Activated CD4-positive, CD25-positive, alpha-beta regulatory T cell treated with anti-CD3 and anti-CD28 coated beads, Interleukin-2, amount 50 U/mL, for 24 hours (primary cell): ENCODE data around the gene RBFOX2.
A peak's percentile ranks its signal among the peaks of the same experiment; 100 is the strongest.
"Not testable (repeated sequence)": the region's sequence is repeated elsewhere in the genome, so short reads cannot be mapped to it uniquely, and the experiment has no call there.

ENCODE experiments used
- ATAC-seq, 2 donors: fragments of 150-1000 bp; cut with Tn5 transposase; one replicate each; pipeline ENCODE4 v1.10.0; 2021; ENCODE audit warnings: mild to moderate bottlenecking in 1 of 2, moderate library complexity in 1 of 2

The RBFOX2 gene, protein sequence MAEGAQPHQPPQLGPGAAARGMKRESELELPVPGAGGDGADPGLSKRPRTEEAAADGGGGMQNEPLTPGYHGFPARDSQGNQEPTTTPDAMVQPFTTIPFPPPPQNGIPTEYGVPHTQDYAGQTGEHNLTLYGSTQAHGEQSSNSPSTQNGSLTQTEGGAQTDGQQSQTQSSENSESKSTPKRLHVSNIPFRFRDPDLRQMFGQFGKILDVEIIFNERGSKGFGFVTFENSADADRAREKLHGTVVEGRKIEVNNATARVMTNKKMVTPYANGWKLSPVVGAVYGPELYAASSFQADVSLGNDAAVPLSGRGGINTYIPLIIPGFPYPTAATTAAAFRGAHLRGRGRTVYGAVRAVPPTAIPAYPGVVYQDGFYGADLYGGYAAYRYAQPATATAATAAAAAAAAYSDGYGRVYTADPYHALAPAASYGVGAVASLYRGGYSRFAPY

GRCh38 chr22:36028646-36029405 is at the start of gene RBFOX2:
Gene RBFOX2, minus strand, starts transcription at chr22:36028824. Its CDS starts 399 bp downstream, at chr22:36028425.
- peak; percentile 87 for ATAC-seq

GRCh38 chr22:36077271-36077670 is 48.6 kb upstream of the RBFOX2 start:
- no peak for ATAC-seq

- no peak for ATAC-seq
These were observed 47.1 kb upstream of the RBFOX2 start for GRCh38 chr22:36075724-36076123.

DNA sequence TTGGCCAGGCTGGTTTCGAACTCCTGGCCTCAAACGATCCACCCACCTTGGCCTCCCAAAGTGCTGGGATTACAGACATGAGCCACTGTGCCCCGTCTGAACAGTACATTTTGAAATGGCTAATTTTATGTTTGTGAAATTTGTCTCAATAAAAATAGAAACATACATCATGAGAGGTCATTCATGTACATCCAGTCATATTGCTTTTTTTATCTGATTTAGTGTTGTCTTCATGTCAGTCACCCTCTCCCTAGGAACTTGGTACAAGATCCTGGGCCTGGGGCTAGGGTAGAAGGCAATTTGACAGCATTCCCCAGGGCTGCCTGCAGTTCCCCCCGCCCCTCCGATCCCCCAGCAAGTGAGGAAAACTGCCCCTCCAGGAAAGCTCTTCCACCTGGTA is 46.6 kb upstream of the RBFOX2 start:
- no peak for ATAC-seq

DNA sequence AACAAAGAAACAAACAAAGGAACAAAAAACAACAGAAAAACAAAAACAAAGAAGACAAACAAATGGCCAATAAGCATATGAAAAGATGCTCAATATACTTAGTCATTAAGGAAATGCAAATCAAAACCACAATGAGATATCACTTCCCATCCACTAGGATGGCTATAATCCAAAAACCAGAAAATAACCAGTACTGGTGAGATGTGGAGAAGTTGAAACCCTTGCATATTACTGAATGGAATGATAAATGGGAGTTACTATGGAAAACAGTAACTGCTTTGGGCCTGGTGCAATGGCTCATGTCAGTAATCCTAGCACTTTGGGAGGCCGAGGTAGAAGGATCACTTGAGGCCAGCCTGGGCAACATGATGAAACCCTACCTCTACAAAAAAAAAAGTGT is 44.9 kb upstream of the RBFOX2 start:
- no peak for ATAC-seq

- not testable (repeated sequence) for ATAC-seq
These were observed 42.0 kb upstream of the RBFOX2 start for GRCh38 chr22:36070645-36071044.

DNA sequence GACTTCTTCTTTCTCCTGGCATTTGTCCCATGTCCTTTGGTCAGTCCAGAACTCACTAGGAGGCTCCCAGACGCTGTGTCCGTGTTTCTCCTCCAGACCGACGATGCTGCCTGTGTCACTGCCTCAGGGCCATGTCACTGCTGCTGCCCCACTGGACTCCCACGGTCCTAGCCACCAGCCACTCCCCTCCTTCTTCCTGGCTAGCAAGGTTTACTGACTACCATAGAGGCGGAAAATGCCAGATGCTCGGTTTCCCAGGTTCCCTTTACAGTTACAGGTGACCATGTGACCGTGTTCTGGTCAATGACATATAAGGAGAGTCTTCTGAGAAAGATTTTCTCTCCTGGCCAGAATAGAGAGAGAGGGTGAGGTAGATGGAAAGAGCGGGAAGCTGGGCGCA is 40.7 kb upstream of the RBFOX2 start:
- ATAC-seq = no peak

DNA sequence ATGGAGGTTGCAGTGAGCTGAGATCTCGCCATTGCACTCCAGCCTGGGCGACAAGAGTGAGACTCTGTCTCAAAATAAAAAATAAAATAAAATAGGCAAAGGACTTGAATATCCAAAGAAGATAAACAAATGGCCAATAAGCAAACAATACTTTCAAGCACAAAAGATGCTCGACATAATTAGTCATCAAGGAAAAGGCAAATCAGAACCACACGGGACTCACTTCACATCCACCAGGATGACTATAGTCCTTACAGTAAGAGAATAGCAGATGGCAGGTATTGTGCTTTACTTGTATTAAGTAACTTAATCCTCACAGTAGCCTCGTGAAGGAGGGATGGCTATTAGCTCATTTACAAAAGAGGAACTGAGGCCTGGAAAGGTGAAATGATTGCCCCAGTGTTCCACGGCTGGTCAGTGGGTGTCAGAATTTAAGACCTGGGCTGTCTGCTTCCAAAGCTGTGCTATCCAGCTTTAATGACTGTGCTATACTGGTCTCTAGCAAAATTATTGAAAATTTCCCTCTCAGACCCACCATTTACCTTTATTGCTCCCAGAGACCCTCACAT is 40.2 kb upstream of the RBFOX2 start:
- no peak for ATAC-seq

GRCh38 chr22:36067235-36067558 is 38.6 kb upstream of the RBFOX2 start:
- no peak for ATAC-seq

DNA sequence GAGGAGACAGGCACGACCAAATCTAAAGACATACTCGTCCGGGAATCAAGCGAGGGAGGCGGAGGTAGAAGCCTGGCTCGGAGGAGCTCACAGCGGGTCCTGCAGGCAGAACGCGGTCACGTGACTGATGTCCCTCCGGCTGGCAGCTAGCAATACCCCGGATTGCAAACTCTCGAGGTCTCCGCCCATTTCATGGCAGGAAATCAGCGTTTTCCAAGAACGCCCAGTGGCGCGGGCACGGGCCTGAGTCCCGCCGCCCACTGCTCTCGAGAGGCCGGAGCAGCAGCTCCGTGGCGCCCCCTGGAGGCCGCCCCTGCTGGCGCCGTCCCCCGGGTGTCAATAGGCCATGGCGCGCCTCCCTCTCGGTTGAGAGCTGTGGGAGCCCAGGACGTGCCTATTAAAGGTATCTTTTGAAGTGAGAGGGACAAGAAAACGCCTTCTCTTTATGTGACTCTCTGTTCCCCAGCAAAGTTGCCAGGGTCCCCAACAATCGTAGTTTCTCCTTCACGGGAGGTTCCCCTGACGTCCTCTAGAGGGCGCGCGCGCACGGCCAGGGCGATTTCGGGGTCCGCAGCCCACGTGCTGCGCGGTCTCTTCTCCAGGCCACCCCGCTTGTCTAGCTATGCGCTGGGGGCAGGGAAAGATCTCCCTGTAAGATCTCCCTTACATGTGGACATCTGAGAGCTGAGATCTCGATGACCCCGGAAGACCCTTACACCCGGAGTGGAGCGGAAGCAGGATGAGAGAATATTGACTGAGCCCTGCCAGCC is 37.3 kb upstream of the RBFOX2 start:
- ATAC-seq = peak; percentile 57 to 72

DNA sequence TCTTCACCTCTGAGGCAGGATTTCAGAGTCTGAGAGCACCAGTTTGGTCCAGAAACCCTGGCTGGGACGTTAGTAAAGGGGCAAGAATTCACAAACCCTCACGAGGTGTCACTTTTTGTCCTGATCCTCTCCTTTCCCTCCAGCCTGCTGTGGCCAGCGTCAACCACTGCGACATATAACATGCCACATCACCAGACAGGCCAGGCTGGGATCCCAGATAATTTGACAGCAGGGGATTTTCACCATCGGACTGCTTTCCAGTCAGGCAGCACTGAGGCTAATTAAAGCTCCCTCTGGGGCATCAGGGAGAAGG is 36.8 kb upstream of the RBFOX2 start:
- no peak for ATAC-seq

GRCh38 chr22:36064358-36064757 is 35.7 kb upstream of the RBFOX2 start:
- no peak for ATAC-seq

DNA sequence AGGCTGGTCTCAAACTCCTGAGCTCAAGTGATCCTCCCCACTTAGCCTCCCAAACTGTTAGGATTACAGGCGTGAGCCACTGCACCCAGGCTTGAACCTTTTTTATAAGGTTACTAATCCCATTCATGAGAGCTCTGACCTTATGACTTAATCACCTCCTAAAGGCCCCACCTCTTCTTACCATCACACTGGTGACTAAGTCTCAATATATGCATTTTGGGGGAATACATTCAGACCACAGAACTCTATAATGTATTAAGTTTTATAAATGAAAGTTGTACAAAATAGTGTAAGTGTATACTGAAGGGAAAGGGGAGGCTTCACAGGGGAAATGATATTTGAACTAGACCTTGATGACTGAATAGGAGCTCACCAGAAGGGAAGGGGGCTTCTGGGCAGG is 28.4 kb upstream of the RBFOX2 start:
- ATAC-seq = no peak

- ATAC-seq = no peak
These were observed 27.0 kb upstream of the RBFOX2 start for GRCh38 chr22:36055376-36056295.

DNA sequence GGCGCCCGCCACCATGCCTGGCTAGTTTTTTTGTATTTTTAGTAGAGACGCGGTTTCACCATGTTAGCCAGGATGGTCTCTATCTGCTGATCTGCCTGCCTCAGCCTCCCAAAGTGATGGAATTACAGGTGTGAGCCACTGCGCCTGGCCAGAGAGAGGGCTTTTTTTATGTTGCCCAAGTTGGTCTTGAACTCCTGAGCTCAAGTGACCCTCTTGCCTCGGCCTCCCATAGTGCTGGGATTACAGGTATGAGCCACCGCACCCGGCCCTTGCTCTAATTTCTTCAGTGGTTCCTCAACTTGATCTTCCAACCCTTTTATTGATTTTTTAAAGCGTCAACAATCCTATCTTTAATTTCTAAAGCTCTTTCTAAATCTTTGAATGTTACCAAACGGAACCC is 25.8 kb upstream of the RBFOX2 start:
- not testable (repeated sequence) for ATAC-seq

GRCh38 chr22:36053242-36054147 is 24.9 kb upstream of the RBFOX2 start:
- ATAC-seq = no peak

GRCh38 chr22:36052505-36052941 is 23.9 kb upstream of the RBFOX2 start:
- peak; percentile 88 to 90 for ATAC-seq

DNA sequence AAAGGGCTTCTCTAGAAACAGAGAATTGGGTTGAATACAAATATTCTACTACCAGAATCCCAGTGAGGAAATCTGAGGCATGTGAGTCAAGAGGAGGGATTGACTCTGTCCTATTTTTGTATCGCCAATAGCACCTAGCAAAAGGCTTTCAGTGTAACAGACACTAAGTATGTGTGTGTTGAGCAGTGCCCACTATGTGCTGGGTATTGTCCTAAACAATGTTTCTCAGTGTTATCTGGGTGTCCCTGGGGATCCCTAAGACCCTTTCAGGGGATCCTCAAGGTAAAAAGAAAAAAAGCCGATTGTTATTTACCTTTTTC is 21.0 kb upstream of the RBFOX2 start:
- no peak for ATAC-seq

DNA sequence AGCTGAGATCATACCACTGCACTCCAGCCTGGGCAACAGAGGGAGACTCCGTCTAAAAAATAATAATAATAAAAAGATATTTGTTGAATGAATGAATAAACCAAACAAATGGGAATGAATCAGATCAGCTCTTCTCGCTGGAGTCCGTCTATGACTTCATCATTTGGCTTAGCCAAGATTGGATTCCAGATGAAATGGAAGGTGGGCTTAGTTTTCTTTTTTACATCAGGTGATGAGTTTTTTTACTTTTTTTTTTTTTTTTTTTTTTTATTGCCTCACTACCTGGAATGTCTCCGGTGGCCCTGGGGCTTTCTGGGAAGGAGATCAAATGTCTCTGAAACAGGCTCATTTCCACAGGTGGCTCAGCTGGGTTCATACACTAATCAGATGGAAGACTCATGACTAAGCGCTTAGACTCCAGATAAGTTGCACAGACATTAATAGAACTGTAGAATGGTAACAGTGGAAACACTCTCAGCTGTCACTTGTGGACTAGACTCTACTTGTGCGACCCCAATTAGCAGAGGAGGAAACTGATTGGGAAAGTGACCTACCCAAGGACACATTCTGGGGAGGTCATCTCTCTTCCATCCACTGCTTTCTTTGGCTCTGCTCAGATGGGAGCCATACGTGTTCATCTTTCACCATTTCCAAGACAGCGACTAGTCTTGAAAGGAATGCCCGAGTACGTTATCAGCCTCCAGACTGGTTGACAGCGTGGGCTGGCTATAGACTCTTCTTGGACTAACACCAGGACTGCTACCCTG is 20.5 kb upstream of the RBFOX2 start:
- ATAC-seq = no peak

DNA sequence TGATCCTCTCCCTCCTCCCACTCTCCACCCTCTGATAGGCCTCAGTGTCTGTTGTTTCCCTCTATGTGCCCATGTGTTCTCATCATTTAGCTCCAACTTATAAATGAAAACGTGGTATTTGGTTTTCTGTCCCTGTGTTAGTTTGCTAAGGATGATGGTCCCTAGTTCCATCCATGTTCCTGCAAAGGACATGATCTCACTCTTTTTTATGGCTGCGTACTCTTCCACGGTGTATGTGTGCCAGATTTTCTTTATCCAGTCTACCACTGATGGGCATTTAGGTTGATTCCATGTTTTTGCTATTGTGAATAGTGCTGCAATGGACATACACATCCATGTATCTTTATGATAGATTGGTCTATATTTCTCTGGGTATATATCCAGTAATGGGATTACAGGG is 15.9 kb upstream of the RBFOX2 start:
- not testable (repeated sequence) for ATAC-seq
